Retinal pigment epithelial cell (primary cell): Measurements from ENCODE around the gene ZDHHC22.

Source experiments
- DNase-seq: peaks from one replicate; pipeline ENCODE4 v3.0.0-alpha.2; 2010; ENCODE audit warnings: low read depth
- H3K4me3 ChIP-seq: 2 replicates; pipeline ENCODE4 v1.5.1; 2011; ENCODE audit warnings: mild to moderate bottlenecking, low read length, control low read depth, moderate library complexity
- CTCF ChIP-seq: conservative IDR thresholded peaks from 2 replicates; pipeline ENCODE4 v1.5.1; 2011; ENCODE audit warnings: low read depth, low read length, control low read depth, inconsistent platforms

ZDHHC22 gene

GRCh38 chr14:77157740-77158139, 16.1 kb upstream of the ZDHHC22 start:
- H3K4me3 ChIP-seq = no peak overlapping the region
- no peak for DNase-seq

DNA sequence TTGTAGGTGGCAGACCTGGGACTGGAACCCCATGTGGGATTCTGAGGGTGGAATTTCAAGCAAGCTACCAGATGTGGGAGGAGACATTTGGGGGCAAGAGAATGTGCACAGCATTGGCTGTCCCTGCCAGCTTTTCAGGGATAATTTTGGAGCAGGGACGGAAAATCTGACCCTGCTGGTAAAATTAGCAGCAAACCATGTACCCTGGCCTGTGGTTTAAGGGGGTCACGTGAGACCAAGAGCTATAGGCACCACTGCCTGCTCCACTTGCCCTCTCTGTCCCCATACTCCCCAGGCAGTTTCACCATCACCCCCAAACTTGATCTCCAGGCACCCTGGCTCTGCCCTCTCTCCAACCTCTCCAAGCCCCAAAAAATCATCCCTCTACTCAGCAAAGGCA, 13.5 kb upstream of the ZDHHC22 start:
- TF ChIP-seq CTCF = no peak
- DNase-seq = no peak
- no peak overlapping the region for H3K4me3 ChIP-seq

More at GRCh38 chr14:77157740-77158139, 16.1 kb upstream of the ZDHHC22 start:
- no peak for TF ChIP-seq CTCF

DNA sequence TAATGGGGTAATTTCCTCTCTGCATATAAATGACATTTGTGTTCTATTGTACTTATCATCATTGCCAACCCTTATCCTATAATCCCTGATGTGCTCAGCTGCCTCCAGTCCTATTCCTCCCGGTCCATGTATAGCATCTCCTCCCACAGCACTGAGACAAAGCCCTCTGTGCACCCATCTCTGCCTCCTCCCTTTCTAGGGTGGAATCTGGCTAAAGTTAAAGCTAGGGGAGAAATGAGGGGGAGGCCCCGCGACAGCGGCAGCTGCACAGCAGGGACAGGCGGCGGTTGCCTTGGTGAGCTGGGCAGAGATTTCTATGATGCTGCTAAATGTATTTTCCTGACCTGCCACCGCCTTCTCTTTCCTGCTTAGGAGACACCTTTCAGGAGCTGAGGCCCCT, 12.8 kb upstream of the ZDHHC22 start:
- TF ChIP-seq CTCF = no peak
- H3K4me3 ChIP-seq = no peak overlapping the region
- no peak for DNase-seq

DNA sequence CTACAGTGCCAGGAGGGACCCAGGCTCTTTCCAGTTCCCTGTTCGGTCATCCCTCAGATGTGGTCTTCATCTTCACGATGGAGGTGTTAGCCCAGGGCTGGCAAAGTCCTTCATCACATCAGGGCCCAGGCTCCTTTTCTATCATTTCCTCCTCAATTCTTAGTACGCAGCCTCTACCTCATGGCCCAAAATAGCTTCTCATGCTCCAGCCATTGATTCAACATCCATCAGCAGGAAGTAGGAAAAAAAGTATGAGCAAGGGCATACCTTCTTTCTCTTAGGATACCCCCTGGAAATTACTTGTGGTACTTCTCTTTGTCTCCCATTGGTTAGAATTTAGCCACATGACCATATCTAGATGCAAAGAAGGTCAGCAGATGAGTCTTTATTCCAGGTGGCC, 12.2 kb upstream of the ZDHHC22 start:
- DNase-seq = no peak
- no peak for TF ChIP-seq CTCF
- H3K4me3 ChIP-seq = no peak overlapping the region

DNA sequence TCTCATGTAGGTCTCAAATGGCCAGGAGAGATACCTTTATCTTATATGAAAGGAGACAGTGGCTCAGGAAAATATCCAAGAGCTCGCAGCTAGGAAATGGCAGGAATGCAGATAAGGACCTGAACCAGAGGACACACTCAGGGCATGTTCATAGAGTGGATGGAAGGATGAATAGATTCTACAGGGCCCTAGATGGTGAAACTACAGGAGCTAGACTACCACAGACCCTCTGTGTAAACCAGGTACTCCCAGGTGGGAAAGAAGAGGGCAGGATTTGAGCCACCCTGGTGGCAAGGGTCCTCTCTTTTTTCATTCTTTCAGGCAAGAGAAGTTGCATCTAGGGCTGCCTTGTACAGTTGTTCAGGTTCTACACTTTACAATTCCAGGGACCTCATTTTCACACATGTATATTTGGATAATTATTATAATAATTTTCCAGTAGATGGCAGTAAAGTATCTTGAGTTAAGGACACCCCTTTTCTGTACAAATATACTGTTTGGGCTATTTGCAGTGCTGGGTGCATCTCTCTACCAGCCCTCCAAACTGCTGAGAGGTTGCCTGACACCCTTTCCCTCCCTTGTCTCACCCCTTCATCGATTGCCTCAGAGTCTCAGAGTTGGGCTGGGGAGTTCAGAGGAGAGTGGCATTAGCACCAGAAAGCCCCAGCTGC, 10.5 kb upstream of the ZDHHC22 start:
- peak; percentile 8 for TF ChIP-seq CTCF
- DNase-seq = no peak
- H3K4me3 ChIP-seq = no peak overlapping the region

DNA sequence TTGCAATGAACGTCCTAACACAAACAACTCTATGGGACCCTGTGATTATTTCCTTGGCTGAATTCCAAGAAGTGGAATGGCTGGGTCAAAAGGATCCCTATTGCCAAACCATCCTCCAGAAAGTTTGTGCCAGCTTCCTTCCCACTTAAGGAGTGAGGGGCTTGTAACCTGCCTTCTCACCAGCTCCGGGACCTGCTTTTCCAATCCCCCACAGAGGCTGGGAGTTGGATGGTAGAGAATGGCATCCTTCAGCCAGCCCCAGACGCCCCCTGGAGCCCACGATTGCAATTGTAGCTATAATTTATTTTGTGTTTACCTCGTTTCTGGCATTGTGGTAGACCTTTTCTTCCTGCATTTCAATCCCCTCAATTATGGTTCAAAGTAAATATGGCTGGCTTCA, 9.7 kb upstream of the ZDHHC22 start:
- peak; percentile 79 for TF ChIP-seq CTCF
- DNase-seq = no peak

DNA sequence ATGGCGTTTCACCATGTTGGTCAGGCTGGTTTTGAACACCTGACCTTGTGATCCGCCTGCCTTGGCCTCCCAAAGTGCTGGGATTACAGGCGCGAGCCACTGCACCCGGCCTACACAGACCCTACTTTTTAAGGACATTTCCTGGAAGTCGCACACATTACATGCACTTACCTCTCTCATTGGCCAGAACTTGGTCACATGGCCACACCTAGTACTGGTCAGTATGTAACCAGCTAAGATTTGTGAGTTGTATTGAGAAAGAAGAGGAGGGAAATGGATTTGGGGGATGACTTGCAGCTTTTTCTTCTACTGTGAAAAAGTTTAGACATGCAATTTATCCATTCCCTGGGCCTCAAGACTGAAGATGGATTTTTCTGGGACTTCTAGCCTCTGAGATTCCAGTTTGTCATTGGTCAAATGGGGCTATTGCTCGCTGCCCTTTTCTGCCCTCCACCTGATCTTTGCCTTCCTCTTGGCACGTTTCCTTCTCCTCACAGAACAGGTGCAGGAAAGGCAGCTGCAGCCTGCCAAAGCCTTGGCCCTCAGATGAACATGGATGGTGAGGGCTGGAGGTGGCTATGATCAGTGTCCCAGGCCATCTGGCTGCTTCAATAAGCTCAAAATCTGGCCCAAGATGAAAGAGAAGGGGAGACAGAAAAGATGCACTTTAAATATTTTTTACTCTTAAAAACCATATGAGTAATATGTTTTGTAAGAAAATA, 7.1 kb upstream of the ZDHHC22 start:
- H3K4me3 ChIP-seq = no peak overlapping the region
- no peak for DNase-seq
- TF ChIP-seq CTCF = no peak

More for the DNA sequence above, 9.7 kb upstream of the ZDHHC22 start:
- no peak overlapping the region for H3K4me3 ChIP-seq
